Hepatocyte (in vitro differentiated cells): ENCODE data around the gene FOSL1. TPM values are rescaled to one million over a fixed set of nuclear protein-coding genes. Genes with fewer than 3 reads are reported as not detected.

Experiments used
- DNase-seq: peaks from one replicate; pipeline ENCODE4 v3.0.0-alpha.2; 2016; ENCODE audit warnings: low spot score
- H2AFZ ChIP-seq: fragments of 200-600 bp; sonication (generic); 2 replicates; pipeline ENCODE4 v1.6.0; 2016; ENCODE audit warnings: antibody characterized with exemption, mild to moderate bottlenecking
- H3K27ac ChIP-seq: fragments of 200-600 bp; sonication (generic); 2 replicates; pipeline ENCODE4 v1.5.1; 2016; ENCODE audit warnings: mild to moderate bottlenecking
- H3K27me3 ChIP-seq: fragments of 200-600 bp; sonication (generic); 2 replicates; pipeline ENCODE4 v1.6.1; 2016
- H3K36me3 ChIP-seq: fragments of 200-600 bp; sonication (generic); replicated peaks from 2 replicates; pipeline ENCODE4 v1.5.1; 2016; ENCODE audit warnings: low read depth; ENCODE audit not compliant: insufficient read depth
- H3K4me1 ChIP-seq: fragments of 200-600 bp; sonication (generic); 2 replicates; pipeline ENCODE4 v1.5.1; 2016; ENCODE audit warnings: mild to moderate bottlenecking, moderate library complexity; ENCODE audit not compliant: insufficient read depth
- H3K4me2 ChIP-seq: fragments of 200-600 bp; sonication (generic); 2 replicates; pipeline ENCODE4 v1.6.0; 2016
- H3K4me3 ChIP-seq: fragments of 200-600 bp; sonication (generic); 2 replicates; pipeline ENCODE4 v1.5.1; 2016; ENCODE audit warnings: mild to moderate bottlenecking
- H3K79me2 ChIP-seq: fragments of 200-600 bp; sonication (generic); 2 replicates; pipeline ENCODE4 v1.6.0; 2017; ENCODE audit warnings: mild to moderate bottlenecking
- H3K9me2 ChIP-seq: fragments of 200-600 bp; sonication (generic); replicated peaks from 2 replicates; pipeline ENCODE4 v1.6.0; 2017; ENCODE audit warnings: mild to moderate bottlenecking; ENCODE audit not compliant: insufficient read depth
- H3K9me3 ChIP-seq: fragments of 200-600 bp; sonication (generic); 2 replicates; pipeline ENCODE4 v1.5.1; 2016; ENCODE audit warnings: low read depth, mild to moderate bottlenecking
- H4K20me1 ChIP-seq: fragments of 200-600 bp; sonication (generic); 2 replicates; pipeline ENCODE4 v1.6.0; 2016; ENCODE audit warnings: mild to moderate bottlenecking; ENCODE audit not compliant: insufficient read depth, poor library complexity, severe bottlenecking
- EZH2 ChIP-seq: fragments of 200-600 bp; sonication (generic); IDR thresholded peaks from 2 replicates; pipeline ENCODE4 v1.6.1; 2016; ENCODE audit warnings: antibody characterized with exemption, mild to moderate bottlenecking, borderline replicate concordance
- EZH2phosphoT487 ChIP-seq: fragments of 200-600 bp; sonication (generic); IDR thresholded peaks from one replicate; pipeline ENCODE4 v1.6.1; 2018; ENCODE audit warnings: antibody characterized with exemption, mild to moderate bottlenecking, low read depth, moderate library complexity; ENCODE audit not compliant: unreplicated experiment, severe bottlenecking
- WGBS: methylation state at CpG from one replicate; pipeline ENCODE4 v1.1.6; 2016; ENCODE audit warnings: low lambda C conversion rate; ENCODE audit errors: missing lambda C conversion rate; 5-methylcytosine and 5-hydroxymethylcytosine counted together
- polyA plus RNA-seq: library from polyadenylated mRNA; unstranded; fragments of >200 nt; fragmentation: Nextera tagmentation; extraction: Ambion mirVana; gene quantifications from 2 replicates; pipeline ENCODE4 v1.2.1, GENCODE V29; 2016
- total RNA-seq: library from RNA; depleted of rRNA; stranded (reverse); fragments of >200 nt; gene quantifications from 2 replicates; pipeline ENCODE4 v1.2.3, GENCODE V29; 2014
- TF ChIP-seq, protein P1 (sequence below): fragments of 200-600 bp; sonication (generic); IDR thresholded peaks from 2 replicates; pipeline ENCODE4 v1.5.1; 2016; ENCODE audit warnings: antibody characterized with exemption, mild to moderate bottlenecking; ENCODE audit not compliant: poor library complexity

The FOSL1 gene
- total and polyA plus RNA-seq, 2 experiments from 2014 or later: 4.5 to 16.5 TPM

DNA sequence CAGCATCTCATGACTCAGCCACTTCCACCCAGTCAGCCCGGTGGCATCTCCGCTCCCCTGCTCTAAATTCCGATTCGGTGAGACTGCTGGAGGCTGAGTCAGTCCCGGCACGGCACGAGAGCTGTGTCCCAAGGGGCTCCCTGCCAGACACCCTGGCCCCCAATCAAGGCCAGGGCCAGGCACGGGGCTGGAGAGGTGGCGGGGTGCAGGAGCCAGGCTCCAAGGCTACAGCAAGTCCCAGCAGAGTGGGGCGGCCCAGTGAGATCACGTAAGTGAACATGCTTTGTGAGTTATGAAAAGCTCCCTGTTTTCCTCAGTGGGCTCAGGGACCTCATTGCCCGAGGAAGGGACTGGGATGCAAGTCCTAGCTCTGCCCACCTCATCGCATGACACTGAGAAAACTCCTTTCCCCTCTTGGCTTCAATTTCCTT lies 15.6 kb upstream of the FOSL1 start:
- no peak for TF ChIP-seq EZH2
- TF ChIP-seq, protein P1, sequence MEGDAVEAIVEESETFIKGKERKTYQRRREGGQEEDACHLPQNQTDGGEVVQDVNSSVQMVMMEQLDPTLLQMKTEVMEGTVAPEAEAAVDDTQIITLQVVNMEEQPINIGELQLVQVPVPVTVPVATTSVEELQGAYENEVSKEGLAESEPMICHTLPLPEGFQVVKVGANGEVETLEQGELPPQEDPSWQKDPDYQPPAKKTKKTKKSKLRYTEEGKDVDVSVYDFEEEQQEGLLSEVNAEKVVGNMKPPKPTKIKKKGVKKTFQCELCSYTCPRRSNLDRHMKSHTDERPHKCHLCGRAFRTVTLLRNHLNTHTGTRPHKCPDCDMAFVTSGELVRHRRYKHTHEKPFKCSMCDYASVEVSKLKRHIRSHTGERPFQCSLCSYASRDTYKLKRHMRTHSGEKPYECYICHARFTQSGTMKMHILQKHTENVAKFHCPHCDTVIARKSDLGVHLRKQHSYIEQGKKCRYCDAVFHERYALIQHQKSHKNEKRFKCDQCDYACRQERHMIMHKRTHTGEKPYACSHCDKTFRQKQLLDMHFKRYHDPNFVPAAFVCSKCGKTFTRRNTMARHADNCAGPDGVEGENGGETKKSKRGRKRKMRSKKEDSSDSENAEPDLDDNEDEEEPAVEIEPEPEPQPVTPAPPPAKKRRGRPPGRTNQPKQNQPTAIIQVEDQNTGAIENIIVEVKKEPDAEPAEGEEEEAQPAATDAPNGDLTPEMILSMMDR: no peak
- no peak for TF ChIP-seq EZH2phosphoT487
- Histone ChIP-seq H3K36me3 (no peaks in the 10 kb centered on the region), H3K27ac (peak overlapping the region; percentile 91), H3K4me2 (peak overlapping the region; percentile 93), H3K27me3 (no peaks in the 10 kb centered on the region), H3K9me2 (no peaks in the 10 kb centered on the region), H2AFZ (no peak overlapping the region), H4K20me1 (no peaks in the 10 kb centered on the region), H3K4me1 (peaks cover 41% of the 10 kb centered on the region), H3K4me3 (no peak overlapping the region), H3K9me3 (no peaks in the 10 kb centered on the region), H3K79me2 (peaks cover 32% of the 10 kb centered on the region)
- WGBS: 49% methylated on average over 13 of the region's 13 CpGs
- DNase-seq: peak; percentile 89

DNA sequence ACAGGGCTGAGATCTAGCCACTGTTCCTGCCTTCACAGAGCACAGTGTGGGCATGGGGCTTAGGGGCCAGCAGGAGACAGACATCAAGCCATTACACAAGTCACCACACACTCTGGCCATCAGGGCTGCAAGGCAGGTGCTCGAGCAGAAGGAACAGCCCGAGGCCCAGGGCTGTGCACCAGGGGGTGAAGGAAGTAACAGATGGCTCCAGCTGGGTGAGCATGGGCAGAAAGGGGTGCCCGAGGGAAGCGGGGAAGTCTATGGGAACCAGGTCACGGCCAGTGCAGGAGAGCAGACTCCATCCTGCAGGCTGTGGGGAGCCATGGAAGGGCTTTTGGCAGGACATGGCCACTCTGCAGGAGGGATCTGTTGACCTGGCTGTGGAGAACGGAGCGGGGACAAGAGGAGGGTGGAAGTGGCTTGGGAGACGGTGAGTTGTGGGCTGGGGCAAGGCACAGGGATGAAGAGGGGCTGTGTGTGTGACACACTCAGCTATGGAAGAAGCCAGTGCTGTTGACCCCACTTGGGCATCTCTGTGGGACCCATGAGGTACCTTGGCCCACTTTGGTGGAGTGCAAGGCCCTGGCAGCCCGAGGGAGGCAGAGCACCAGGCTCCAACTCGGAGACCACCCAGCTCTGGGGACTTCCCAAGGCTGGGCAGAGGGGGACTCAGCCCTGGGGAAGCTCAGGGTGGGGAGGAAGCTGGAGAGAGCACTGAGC lies 15.1 kb upstream of the FOSL1 start:
- Histone ChIP-seq H3K9me2 (no peaks in the 10 kb centered on the region), H3K9me3 (no peaks in the 10 kb centered on the region), H3K36me3 (no peaks in the 10 kb centered on the region), H2AFZ (no peak overlapping the region), H3K4me3 (no peak overlapping the region), H3K79me2 (peaks cover 26% of the 10 kb centered on the region), H3K4me2 (no peak overlapping the region), H3K27ac (peak overlapping the region; percentile 92), H3K4me1 (peaks cover 36% of the 10 kb centered on the region), H4K20me1 (no peaks in the 10 kb centered on the region), H3K27me3 (no peaks in the 10 kb centered on the region)
- 81% methylated on average over 10 of the region's 10 CpGs for WGBS
- TF ChIP-seq EZH2 (no peak), EZH2phosphoT487 (no peak)
- TF ChIP-seq, protein P1: no peak
- DNase-seq: no peak

DNA sequence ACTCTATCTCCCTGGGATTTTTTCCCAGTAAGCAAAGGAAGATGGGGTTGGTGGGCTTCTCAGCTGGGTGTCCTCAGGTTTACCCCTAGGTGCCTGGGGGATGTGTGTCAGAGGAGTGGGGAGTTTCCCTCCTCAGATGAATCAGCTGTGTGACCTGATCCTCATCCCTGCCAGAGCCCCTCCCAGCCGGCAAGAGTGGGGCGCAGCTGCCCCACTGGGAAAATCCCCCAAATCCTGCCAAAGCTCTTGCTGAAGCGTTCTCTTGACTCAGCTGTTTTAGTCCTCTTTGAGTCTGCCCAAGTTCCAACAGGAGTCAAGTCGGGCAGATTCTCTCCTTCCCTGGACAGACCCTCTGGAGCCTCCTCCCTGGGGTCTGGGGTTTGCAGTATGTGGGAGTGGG lies 12.7 kb upstream of the FOSL1 start:
- Histone ChIP-seq H3K4me3 (no peak overlapping the region), H2AFZ (no peak overlapping the region), H3K4me1 (peaks cover 28% of the 10 kb centered on the region), H3K4me2 (no peak overlapping the region), H3K9me3 (no peaks in the 10 kb centered on the region), H4K20me1 (no peaks in the 10 kb centered on the region), H3K79me2 (peaks cover 12% of the 10 kb centered on the region), H3K27ac (no peak overlapping the region), H3K27me3 (no peaks in the 10 kb centered on the region), H3K9me2 (no peaks in the 10 kb centered on the region), H3K36me3 (no peaks in the 10 kb centered on the region)
- TF ChIP-seq EZH2 (no peak), EZH2phosphoT487 (no peak)
- TF ChIP-seq, protein P1: no peak
- DNase-seq: no peak
- WGBS: 73% methylated on average over 4 of the region's 4 CpGs
